Measurements from ENCODE around the gene MED31. TPM values are rescaled to one million over a fixed set of nuclear protein-coding genes. Genes with fewer than 3 reads are reported as not detected.

The MED31 gene
- total and polyA plus RNA-seq, 3 donors from 2014 or later, result 14.9 to 31.3 (median 19.3) TPM

DNA sequence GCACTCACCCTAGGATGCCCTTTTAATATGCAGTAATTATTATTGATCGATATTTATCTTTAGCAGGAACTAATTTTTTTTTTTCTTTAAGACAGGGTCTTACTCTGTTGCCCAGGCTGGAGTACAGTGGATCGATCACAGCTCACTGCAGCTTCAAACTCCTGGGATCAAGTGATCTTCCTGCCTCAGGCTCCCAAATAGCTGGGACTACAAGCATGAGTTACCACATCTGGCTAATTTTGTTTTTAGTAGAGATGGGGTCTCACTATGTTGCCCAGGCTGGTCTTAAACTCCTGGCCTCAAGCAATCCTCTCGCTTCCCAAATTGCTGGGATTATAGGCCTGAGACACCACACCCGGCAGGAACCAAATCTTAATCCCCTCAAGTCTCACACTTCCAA lies 40.2 kb downstream of the MED31 start:
- intact Hi-C loops (cut with DNase I; ENCODE audit: low total_unique reads), result no loop called here
- TF ChIP-seq, protein P1, sequence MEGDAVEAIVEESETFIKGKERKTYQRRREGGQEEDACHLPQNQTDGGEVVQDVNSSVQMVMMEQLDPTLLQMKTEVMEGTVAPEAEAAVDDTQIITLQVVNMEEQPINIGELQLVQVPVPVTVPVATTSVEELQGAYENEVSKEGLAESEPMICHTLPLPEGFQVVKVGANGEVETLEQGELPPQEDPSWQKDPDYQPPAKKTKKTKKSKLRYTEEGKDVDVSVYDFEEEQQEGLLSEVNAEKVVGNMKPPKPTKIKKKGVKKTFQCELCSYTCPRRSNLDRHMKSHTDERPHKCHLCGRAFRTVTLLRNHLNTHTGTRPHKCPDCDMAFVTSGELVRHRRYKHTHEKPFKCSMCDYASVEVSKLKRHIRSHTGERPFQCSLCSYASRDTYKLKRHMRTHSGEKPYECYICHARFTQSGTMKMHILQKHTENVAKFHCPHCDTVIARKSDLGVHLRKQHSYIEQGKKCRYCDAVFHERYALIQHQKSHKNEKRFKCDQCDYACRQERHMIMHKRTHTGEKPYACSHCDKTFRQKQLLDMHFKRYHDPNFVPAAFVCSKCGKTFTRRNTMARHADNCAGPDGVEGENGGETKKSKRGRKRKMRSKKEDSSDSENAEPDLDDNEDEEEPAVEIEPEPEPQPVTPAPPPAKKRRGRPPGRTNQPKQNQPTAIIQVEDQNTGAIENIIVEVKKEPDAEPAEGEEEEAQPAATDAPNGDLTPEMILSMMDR (IDR thresholded peaks at IDR 0.05), result no peak
- Histone ChIP-seq H3K27me3 (no peaks in the 10 kb centered on the region), H3K4me1 (peaks cover 6% of the 10 kb centered on the region), H3K4me3 (no peak overlapping the region), H3K36me3 (ENCODE audit: low read depth, missing control alignments) (no peaks in the 10 kb centered on the region), H3K9me3 (no peaks in the 10 kb centered on the region), H3K27ac (no peak overlapping the region)
- no peak for DNase-seq
- 91 to 95% methylated on average over 4 of the region's 4 CpGs for WGBS, 2 donors

- H3K27ac ChIP-seq, result no peak overlapping the region
- WGBS, 2 donors, result 96 to 98% methylated on average over 5 of the region's 5 CpGs
- no peak for DNase-seq
- H3K27me3 ChIP-seq, result no peaks in the 10 kb centered on the region
- no peaks in the 10 kb centered on the region for H3K9me3 ChIP-seq
- H3K36me3 ChIP-seq (ENCODE audit: low read depth, missing control alignments), result no peaks in the 10 kb centered on the region
- H3K4me3 ChIP-seq, result no peak overlapping the region
- intact Hi-C loops (cut with DNase I; ENCODE audit: low total_unique reads), result no loop called here
- H3K4me1 ChIP-seq, result peaks cover 6% of the 10 kb centered on the region
- TF ChIP-seq, protein P1 (IDR thresholded peaks at IDR 0.05), result no peak
- no peak for TF ChIP-seq POLR2A (IDR thresholded peaks at IDR 0.05)
These were observed 41.4 kb downstream of the MED31 start for GRCh38 chr17:6610011-6610410.

DNA sequence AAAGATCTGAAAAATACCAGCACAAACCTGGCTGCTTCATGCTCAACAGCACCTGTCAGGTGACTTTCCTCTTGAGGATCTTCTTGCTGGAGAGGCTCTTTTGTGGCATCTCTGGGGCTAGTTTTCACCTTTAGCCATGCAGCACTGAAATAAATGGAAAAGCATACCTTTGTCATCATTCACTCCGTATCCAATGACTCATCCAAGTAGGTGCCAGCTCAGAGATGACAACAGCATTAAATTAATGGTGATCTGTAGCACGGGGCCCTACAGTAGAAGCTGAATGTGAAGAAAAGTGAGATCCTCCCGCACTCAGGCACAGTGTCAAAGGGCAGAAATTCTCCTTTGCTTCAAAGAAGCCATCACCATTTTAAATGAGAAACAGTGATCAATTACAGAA lies 43.1 kb downstream of the MED31 start:
- Histone ChIP-seq H3K36me3 (ENCODE audit: low read depth, missing control alignments) (no peaks in the 10 kb centered on the region), H3K27ac (no peak overlapping the region), H3K4me1 (peaks cover 6% of the 10 kb centered on the region), H3K4me3 (no peak overlapping the region), H3K27me3 (no peaks in the 10 kb centered on the region), H3K9me3 (no peaks in the 10 kb centered on the region)
- WGBS, 2 donors, result 94 to 98% methylated on average over 3 of the region's 3 CpGs
- DNase-seq, result no peak
- TF ChIP-seq, protein P1 (IDR thresholded peaks at IDR 0.05), result no peak
- intact Hi-C loops (cut with DNase I; ENCODE audit: low total_unique reads), result no loop called here

DNA sequence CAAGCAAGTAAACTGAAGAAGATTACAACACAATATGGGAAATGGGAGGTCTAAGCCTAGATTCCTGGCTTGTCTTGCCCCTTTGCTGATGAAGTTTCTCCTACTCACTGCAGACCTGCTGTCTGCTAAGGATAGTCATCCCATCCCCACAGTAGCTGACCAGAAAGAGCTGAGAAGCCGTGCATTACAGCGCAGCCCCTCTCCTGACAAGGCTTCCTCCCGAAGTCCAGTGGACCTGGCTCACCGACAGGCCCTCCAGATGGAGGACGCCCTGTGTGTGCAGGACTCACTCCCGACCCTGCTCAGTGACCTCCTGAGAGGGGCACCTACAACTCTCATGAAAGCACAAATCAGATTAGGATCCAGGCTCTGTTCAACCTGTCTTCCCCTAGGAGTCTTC lies 46.3 kb downstream of the MED31 start:
- H3K27me3 ChIP-seq, result no peaks in the 10 kb centered on the region
- H3K27ac ChIP-seq, result no peak overlapping the region
- no peaks in the 10 kb centered on the region for H3K36me3 ChIP-seq (ENCODE audit: low read depth, missing control alignments)
- intact Hi-C loops (cut with DNase I; ENCODE audit: low total_unique reads), result no loop called here
- DNase-seq, result no peak
- no peaks in the 10 kb centered on the region for H3K4me1 ChIP-seq
- no peaks in the 10 kb centered on the region for H3K9me3 ChIP-seq
- no peak overlapping the region for H3K4me3 ChIP-seq
- WGBS, 2 donors, result 86 to 100% methylated on average over 6 of the region's 6 CpGs
- TF ChIP-seq POLR2A (IDR thresholded peaks at IDR 0.05), result no peak
- TF ChIP-seq, protein P1 (IDR thresholded peaks at IDR 0.05), result no peak

DNA sequence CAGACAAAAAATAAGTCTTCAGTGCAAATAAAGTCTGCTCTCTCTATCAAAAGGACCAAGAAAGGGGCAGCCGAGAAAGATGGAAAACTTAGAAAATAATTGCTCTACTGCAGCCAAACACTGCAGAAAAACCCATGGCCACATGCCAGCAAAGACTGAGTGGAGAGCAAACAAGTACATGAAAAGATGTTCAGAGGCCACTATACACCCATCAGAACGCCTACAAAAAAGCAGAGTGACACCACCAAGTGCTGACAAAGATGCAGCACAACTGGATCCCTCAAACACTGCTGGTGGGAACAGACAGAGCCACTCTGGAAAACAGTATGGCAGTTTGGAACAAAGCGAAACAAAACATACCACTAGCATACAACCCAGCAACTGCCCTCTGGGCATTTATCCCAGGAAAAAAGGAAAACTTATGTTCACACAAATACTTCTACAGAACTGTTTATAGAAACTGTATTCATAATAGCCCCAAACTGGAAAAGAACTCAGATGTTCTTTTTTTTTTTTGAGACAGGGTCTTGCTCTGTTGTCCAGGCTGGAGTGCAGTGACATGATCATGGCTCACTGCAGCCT lies 47.6 kb downstream of the MED31 start:
- peak; percentile 64 for DNase-seq
- Histone ChIP-seq H3K36me3 (ENCODE audit: low read depth, missing control alignments) (no peaks in the 10 kb centered on the region), H3K27ac (no peak overlapping the region), H3K4me3 (no peak overlapping the region), H3K9me3 (no peaks in the 10 kb centered on the region), H3K4me1 (no peaks in the 10 kb centered on the region), H3K27me3 (no peaks in the 10 kb centered on the region)
- TF ChIP-seq, protein P1 (IDR thresholded peaks at IDR 0.05), result no peak
- no peak for TF ChIP-seq POLR2A (IDR thresholded peaks at IDR 0.05)
- intact Hi-C loops (cut with DNase I; ENCODE audit: low total_unique reads), result no loop called here
- WGBS, 2 donors, result 67 to 77% methylated on average over 3 of the region's 3 CpGs

All from testis (tissue), 3 donors.